Measurements from ENCODE around the gene MLXIPL. TPM values are rescaled to one million over a fixed set of nuclear protein-coding genes. Genes with fewer than 3 reads are reported as not detected.

Gene MLXIPL, protein sequence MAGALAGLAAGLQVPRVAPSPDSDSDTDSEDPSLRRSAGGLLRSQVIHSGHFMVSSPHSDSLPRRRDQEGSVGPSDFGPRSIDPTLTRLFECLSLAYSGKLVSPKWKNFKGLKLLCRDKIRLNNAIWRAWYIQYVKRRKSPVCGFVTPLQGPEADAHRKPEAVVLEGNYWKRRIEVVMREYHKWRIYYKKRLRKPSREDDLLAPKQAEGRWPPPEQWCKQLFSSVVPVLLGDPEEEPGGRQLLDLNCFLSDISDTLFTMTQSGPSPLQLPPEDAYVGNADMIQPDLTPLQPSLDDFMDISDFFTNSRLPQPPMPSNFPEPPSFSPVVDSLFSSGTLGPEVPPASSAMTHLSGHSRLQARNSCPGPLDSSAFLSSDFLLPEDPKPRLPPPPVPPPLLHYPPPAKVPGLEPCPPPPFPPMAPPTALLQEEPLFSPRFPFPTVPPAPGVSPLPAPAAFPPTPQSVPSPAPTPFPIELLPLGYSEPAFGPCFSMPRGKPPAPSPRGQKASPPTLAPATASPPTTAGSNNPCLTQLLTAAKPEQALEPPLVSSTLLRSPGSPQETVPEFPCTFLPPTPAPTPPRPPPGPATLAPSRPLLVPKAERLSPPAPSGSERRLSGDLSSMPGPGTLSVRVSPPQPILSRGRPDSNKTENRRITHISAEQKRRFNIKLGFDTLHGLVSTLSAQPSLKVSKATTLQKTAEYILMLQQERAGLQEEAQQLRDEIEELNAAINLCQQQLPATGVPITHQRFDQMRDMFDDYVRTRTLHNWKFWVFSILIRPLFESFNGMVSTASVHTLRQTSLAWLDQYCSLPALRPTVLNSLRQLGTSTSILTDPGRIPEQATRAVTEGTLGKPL
- 11.1 TPM for total RNA-seq
- long read RNA-seq, partial matches to known transcripts, result 4 of 6 reads
- long read RNA-seq, other reads (novel, unspliced or antisense), result 2 of 6 reads

DNA sequence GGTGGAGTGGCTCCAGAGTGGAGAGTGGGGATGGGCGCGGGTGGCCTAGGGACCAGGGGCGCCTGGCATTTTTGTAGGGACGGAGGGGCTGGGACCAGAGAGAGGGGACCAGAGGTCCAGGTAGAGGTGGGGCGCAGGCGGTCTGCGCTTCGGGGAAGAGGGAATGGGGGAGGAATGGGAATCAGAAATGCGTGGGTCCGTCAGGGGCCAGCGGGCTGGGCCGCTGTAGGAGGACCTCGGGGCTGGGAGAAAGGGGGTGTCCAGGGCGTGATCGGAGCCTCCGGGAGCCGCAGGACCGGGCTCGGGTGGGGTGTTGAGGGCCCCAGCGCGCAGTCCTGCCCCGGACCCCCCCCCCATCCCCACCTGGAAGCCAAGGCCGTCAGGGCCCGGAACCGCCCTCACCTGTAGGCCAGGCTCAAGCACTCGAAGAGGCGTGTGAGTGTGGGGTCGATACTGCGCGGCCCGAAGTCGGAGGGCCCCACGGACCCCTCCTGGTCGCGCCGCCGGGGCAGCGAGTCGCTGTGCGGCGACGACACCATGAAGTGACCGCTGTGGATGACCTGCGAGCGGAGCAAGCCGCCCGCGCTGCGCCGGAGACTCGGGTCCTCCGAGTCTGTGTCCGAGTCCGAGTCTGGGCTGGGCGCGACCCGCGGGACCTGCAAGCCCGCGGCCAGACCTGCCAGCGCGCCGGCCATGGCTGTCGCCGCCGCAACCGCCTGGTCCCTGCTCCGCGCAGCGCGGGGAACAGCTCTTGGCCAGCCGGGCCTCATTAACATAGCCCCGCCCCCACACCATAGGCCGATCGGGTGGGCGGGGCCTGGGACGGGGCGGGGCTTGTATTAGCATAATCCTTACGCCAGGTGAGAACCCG lies at the start of gene MLXIPL:
Gene MLXIPL, minus strand, starts transcription at position 725 of the 871 bp plus-strand sequence. Its CDS starts 30 bp downstream, at position 695.
- DNase-seq (peak; percentile 94), ATAC-seq (peak; percentile 97)
- Histone ChIP-seq H3K36me3 (no peaks in the 10 kb centered on the region), H3K4me1 (peaks cover 9% of the 10 kb centered on the region), H3K4me3 (peak within 1 kb of the TSS; percentile 56), H3K27ac (no peak within 1 kb of the TSS), H3K27me3 (peaks cover 53% of the 10 kb centered on the region), H3K9me3 (no peaks in the 10 kb centered on the region)
- intact Hi-C loops (cut with DNase I), result no loop called here
- TF ChIP-seq, protein P1, sequence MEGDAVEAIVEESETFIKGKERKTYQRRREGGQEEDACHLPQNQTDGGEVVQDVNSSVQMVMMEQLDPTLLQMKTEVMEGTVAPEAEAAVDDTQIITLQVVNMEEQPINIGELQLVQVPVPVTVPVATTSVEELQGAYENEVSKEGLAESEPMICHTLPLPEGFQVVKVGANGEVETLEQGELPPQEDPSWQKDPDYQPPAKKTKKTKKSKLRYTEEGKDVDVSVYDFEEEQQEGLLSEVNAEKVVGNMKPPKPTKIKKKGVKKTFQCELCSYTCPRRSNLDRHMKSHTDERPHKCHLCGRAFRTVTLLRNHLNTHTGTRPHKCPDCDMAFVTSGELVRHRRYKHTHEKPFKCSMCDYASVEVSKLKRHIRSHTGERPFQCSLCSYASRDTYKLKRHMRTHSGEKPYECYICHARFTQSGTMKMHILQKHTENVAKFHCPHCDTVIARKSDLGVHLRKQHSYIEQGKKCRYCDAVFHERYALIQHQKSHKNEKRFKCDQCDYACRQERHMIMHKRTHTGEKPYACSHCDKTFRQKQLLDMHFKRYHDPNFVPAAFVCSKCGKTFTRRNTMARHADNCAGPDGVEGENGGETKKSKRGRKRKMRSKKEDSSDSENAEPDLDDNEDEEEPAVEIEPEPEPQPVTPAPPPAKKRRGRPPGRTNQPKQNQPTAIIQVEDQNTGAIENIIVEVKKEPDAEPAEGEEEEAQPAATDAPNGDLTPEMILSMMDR (IDR thresholded peaks at IDR 0.05), result no peak

DNA sequence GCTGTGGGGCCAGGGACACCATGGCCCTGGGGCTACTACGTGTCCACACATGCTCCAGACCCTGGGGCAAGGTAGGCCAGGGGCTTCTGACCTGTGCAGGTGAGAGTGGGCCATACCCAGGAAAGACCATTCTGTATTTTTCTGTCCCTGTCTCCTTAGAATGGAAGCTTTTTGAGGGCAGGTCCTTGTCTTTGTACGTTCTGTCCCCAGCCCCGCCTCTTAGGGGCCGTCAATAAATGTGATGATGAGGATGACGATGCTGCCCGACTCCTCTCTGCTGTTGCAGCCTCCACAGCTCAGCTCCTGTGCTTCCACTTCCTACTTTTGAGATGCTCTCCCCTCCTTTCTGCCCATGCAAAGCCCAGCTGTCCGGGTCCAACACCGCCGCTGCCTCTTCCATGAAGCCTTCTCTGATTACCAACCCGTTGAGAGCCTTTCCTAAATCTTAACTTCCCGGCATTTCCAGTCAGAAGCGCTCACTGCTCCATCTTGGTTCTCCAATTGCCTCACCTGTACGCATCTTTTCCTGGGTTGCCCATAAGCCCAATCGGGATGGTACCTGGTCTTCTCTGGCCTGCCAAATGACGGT lies 47.6 kb upstream of the MLXIPL start:
- Histone ChIP-seq H3K36me3 (no peaks in the 10 kb centered on the region), H3K27ac (no peak overlapping the region), H3K9me3 (no peaks in the 10 kb centered on the region), H3K4me1 (peaks cover 8% of the 10 kb centered on the region), H3K4me3 (no peak overlapping the region), H3K27me3 (no peaks in the 10 kb centered on the region)
- ATAC-seq (no peak), DNase-seq (no peak)
- TF ChIP-seq, protein P1 (IDR thresholded peaks at IDR 0.05), result no peak
- intact Hi-C loops (cut with DNase I), result no loop called here

DNA sequence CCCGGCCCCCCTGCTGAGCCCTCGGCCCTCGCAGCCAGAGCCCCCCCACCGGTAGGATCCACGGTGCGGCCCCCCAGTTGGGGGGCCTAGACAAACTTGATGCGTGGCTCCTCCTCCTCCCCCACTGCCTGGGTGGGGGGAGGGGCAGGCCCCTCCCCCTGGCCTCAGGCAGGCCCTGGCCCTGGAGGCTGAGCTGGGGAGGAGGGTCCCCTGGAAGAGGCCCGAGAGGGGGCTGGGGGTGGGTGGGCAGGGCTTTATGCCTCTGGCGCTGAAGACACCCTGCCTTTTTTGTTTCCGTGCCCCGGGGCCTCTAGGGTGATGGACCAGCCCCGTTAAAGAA lies 47.0 kb upstream of the MLXIPL start:
- Histone ChIP-seq H3K27ac (no peak overlapping the region), H3K4me1 (peaks cover 8% of the 10 kb centered on the region), H3K9me3 (no peaks in the 10 kb centered on the region), H3K27me3 (no peaks in the 10 kb centered on the region), H3K36me3 (no peaks in the 10 kb centered on the region), H3K4me3 (no peak overlapping the region)
- ATAC-seq, result no peak
- intact Hi-C loops (cut with DNase I), result no loop called here
- DNase-seq, result no peak
- TF ChIP-seq, protein P1 (IDR thresholded peaks at IDR 0.05), result no peak

DNA sequence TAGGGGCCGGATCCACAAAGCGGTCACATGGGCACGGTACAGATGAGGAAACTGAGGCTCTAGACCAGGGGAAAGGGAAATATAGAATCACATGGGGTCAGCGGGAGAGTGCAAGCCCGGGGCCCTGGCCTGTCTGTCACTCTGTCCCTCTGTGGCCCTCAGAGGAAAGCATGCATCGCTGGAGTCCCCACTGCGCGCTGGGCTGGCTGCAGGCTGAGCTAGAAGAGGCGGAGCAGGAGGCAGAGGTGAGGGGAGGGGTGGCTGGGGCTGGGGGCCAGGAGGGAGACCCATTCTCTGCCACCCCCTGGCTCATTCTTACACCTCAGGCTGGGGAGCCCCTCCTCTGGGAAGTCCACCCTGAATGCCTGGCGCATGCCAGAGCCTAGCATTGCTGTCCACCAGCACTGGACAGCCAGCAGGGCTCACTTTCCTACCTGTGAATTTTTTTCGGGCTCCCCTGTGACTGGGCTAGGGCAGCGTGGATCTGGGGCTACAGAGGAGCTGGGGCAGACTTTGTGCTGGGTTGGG lies 45.6 kb upstream of the MLXIPL start:
- DNase-seq, result no peak
- ATAC-seq, result no peak
- Histone ChIP-seq H3K36me3 (no peaks in the 10 kb centered on the region), H3K9me3 (no peaks in the 10 kb centered on the region), H3K4me1 (peaks cover 8% of the 10 kb centered on the region), H3K27ac (no peak overlapping the region), H3K4me3 (no peak overlapping the region), H3K27me3 (no peaks in the 10 kb centered on the region)
- TF ChIP-seq, protein P1 (IDR thresholded peaks at IDR 0.05), result no peak
- intact Hi-C loops (cut with DNase I), result no loop called here

DNA sequence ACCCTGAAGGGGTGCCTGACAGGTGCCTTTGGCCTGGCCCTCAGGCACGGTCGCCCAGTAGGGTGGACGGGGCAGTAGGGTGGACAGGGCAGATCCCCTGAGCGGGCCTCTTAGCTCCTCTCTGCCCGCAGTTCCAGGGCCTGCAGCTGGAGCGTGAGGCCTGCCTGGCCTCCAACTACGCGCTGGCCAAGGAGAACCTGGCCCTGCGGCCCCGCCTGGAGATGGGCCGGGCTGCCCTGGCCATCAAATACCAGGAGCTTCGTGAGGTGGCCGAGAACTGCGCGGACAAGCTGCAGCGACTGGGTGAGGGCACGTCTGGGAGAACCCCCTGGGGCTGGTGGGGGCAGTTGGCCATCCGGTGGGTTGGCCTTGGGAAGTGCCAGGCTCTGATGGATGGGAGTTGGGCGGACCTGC lies 45.0 kb upstream of the MLXIPL start:
- ATAC-seq, result no peak
- intact Hi-C loops (cut with DNase I), result no loop called here
- TF ChIP-seq, protein P1 (IDR thresholded peaks at IDR 0.05), result no peak
- DNase-seq, result no peak
- Histone ChIP-seq H3K9me3 (no peaks in the 10 kb centered on the region), H3K27me3 (no peaks in the 10 kb centered on the region), H3K36me3 (no peaks in the 10 kb centered on the region), H3K4me1 (peaks cover 8% of the 10 kb centered on the region), H3K27ac (no peak overlapping the region), H3K4me3 (no peak overlapping the region)

Measured in upper lobe of right lung (tissue), 1 donor.